ENCODE results near the gene EID2. TPM values are rescaled to one million over a fixed set of nuclear protein-coding genes. Genes with fewer than 3 reads are reported as not detected.

EID2 gene
- total and polyA plus RNA-seq, 4 donors = 8.0 to 13.0 (median 11.1) TPM

DNA sequence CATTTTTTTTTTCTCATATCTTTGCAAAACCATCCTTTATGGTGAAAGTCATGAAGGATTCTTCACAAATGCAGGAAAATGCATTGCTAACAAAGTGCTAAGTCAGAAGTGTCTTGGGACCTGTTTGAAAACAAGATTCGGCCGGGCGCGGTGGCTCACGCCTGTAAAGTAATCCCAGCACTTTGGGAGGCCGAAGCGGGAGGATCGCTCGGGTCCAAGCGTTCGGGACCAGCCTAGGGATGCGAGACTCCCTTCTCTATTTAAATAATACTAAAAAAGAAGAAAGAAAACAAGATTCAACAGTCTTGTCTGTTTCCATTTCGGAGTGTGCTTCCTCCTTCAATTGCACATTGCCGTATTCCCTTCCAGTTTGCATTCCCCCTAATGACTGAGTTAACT lies 8.1 kb downstream of the EID2 start:
- Histone ChIP-seq H3K4me1 (ENCODE audit: control insufficient read depth in 1 of 2, insufficient read depth in 2 of 2, low read length in 2 of 2) (no peaks in the 10 kb centered on the region), H3K36me3 (ENCODE audit: control insufficient read depth in 1 of 2, insufficient read depth in 2 of 2, low read length in 1 of 2) (no peaks in the 10 kb centered on the region), H3K4me3 (ENCODE audit: low read length in 2 of 2) (peak overlapping the region; percentile 77 to 95), H3K27me3 (ENCODE audit: control insufficient read depth in 1 of 2, insufficient read depth in 2 of 2, low read length in 1 of 2) (no peaks in the 10 kb centered on the region), H3K9me3 (ENCODE audit: control insufficient read depth, low read length) (no peaks in the 10 kb centered on the region), H3K27ac (ENCODE audit: low read depth in 1 of 2, low read length in 2 of 2) (no peak overlapping the region)
- 19 to 23% methylated on average over 14 of the region's 14 CpGs for WGBS, 2 donors
- ATAC-seq (ENCODE audit: low FRiP score) = no peak
- no peak for DNase-seq
- intact Hi-C loops (cut with DNase I) = loop anchor here (2.0 to 10.0 kb wide), 7 partner anchors 51 to 190 kb away; partner anchors contain the start of genes SAMD4B (in 2 of the 2), RPS16 (in 1 of the 2), SUPT5H (in 1 of the 2) and TIMM50 (in 1 of the 2)

DNA sequence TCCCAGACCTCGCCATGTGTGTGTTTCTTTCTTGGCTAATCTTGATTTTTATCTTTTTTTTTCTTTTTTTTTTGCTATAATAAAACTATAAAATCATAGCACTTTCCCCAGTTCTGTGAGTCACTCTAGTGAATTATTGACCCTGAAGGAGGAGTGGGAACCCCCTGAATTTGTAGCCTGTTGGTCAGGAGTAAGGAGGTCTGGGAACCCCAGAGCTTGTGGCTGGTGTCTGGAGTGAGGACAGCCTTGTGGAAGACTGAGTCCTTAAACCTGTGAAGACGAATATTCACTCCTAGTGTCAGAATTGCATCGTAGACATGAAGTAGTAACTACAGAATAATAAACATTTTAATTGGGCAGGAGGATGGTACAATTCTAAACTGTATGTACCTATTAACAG lies 14.8 kb downstream of the EID2 start:
- Histone ChIP-seq H3K27me3 (ENCODE audit: control insufficient read depth in 1 of 2, insufficient read depth in 2 of 2, low read length in 1 of 2) (no peaks in the 10 kb centered on the region), H3K4me3 (ENCODE audit: low read length in 2 of 2) (no peak overlapping the region), H3K9me3 (ENCODE audit: control insufficient read depth, low read length) (no peaks in the 10 kb centered on the region), H3K36me3 (ENCODE audit: control insufficient read depth in 1 of 2, insufficient read depth in 2 of 2, low read length in 1 of 2) (no peaks in the 10 kb centered on the region), H3K4me1 (ENCODE audit: control insufficient read depth in 1 of 2, insufficient read depth in 2 of 2, low read length in 2 of 2) (no peaks in the 10 kb centered on the region), H3K27ac (ENCODE audit: low read depth in 1 of 2, low read length in 2 of 2) (no peak overlapping the region)
- WGBS, 2 donors = 92 to 93% methylated on average over 3 of the region's 3 CpGs
- ATAC-seq (ENCODE audit: low FRiP score) (no peak), DNase-seq (peak in 1 of 2 donors; percentile 5)
- intact Hi-C loops (cut with DNase I) = no loop called here

DNA sequence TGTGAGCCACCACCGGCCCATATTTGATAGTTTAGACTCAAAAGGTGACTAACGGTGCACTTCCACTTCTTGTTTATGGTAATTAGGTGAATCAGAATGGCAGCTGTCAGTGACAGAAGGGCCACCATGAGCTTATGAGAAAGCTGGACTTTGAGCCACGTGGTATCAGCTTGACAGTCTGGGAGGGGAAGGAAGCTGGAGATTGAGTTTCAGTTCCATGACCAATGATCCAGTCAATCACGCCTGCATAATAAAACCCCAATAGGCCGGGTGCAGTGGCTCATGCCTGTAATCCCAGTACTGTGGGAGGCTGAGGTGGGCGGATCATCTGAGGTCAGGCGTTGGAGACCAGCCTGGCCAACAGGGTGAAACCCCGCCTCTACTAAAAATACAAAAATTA lies 15.5 kb downstream of the EID2 start:
- no peak for ATAC-seq (ENCODE audit: low FRiP score)

DNA sequence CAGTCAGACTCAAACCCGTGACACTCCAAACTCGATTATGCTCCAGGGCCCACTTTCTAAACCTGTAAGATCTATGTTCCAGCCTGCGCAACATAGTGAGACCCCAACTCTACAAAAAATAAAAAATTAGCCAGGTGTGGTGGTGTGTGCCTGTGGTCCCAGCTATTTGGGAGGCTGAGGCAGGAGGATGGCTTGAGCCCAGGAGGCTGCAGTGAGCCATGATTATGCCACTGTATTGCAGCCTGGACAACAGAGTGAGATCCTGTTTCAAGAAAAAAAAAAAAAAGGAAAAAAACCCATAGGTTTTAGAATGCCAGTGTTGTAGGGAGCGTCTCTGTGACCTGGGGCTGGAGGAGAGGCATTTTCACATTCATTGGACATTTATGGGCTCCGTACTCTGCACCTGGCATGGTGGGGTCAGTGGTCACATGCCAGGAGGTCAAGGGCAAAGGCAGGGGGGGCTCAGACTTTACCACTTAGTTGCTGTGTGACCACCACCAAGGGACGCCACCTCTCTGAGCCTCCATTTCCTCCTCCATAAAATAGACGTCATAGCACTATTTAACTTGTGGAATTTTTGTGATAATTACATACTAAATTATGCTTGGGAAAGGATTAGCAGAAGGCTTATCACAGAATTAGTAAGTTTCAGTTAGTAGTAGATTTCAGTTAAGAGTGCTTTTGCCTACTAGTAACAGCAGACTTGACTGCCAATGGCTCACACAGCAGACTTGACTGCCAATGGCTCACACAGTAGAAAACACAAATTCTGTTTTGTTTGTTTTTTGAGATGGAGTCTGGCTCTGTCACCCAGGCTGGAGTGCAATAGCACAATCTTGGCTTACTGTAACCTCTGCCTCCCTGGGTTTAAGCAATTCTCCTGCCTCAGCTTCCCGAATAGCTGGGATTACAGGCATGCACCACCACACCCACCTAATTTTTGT lies 19.1 kb downstream of the EID2 start:
- peak in 1 of 2 donors; percentile 33 for DNase-seq
- WGBS, 2 donors = 80 to 86% methylated on average over 8 of the region's 8 CpGs
- Histone ChIP-seq H3K36me3 (ENCODE audit: control insufficient read depth in 1 of 2, insufficient read depth in 2 of 2, low read length in 1 of 2) (no peaks in the 10 kb centered on the region), H3K4me1 (ENCODE audit: control insufficient read depth in 1 of 2, insufficient read depth in 2 of 2, low read length in 2 of 2) (no peaks in the 10 kb centered on the region), H3K4me3 (ENCODE audit: low read length in 2 of 2) (no peak overlapping the region), H3K27ac (ENCODE audit: low read depth in 1 of 2, low read length in 2 of 2) (no peak overlapping the region), H3K27me3 (ENCODE audit: control insufficient read depth in 1 of 2, insufficient read depth in 2 of 2, low read length in 1 of 2) (no peaks in the 10 kb centered on the region), H3K9me3 (ENCODE audit: control insufficient read depth, low read length) (no peaks in the 10 kb centered on the region)
- intact Hi-C loops (cut with DNase I) = no loop called here
- no peak for ATAC-seq (ENCODE audit: low FRiP score)

More for the DNA sequence above, 15.5 kb downstream of the EID2 start:
- Histone ChIP-seq H3K36me3 (ENCODE audit: control insufficient read depth in 1 of 2, insufficient read depth in 2 of 2, low read length in 1 of 2) (no peaks in the 10 kb centered on the region), H3K9me3 (ENCODE audit: control insufficient read depth, low read length) (no peaks in the 10 kb centered on the region), H3K27ac (ENCODE audit: low read depth in 1 of 2, low read length in 2 of 2) (no peak overlapping the region), H3K4me3 (ENCODE audit: low read length in 2 of 2) (no peak overlapping the region), H3K27me3 (ENCODE audit: control insufficient read depth in 1 of 2, insufficient read depth in 2 of 2, low read length in 1 of 2) (no peaks in the 10 kb centered on the region), H3K4me1 (ENCODE audit: control insufficient read depth in 1 of 2, insufficient read depth in 2 of 2, low read length in 2 of 2) (no peaks in the 10 kb centered on the region)
- 87 to 93% methylated on average over 8 of the region's 8 CpGs for WGBS, 2 donors
- intact Hi-C loops (cut with DNase I) = no loop called here
- peak; percentile 14 to 18 for DNase-seq

GRCh38 chr19:39518975-39519374 lies 21.0 kb downstream of the EID2 start:
- no peak for ATAC-seq (ENCODE audit: low FRiP score)
- H3K9me3 ChIP-seq (ENCODE audit: control insufficient read depth, low read length) = no peaks in the 10 kb centered on the region
- H3K27me3 ChIP-seq (ENCODE audit: control insufficient read depth in 1 of 2, insufficient read depth in 2 of 2, low read length in 1 of 2) = no peaks in the 10 kb centered on the region
- no peak overlapping the region for H3K27ac ChIP-seq (ENCODE audit: low read depth in 1 of 2, low read length in 2 of 2)
- 72 to 76% methylated on average over 9 of the region's 9 CpGs for WGBS, 2 donors
- DNase-seq = peak in 1 of 2 donors; percentile 14
- intact Hi-C loops (cut with DNase I) = no loop called here
- H3K4me3 ChIP-seq (ENCODE audit: low read length in 2 of 2) = no peak overlapping the region
- no peaks in the 10 kb centered on the region for H3K36me3 ChIP-seq (ENCODE audit: control insufficient read depth in 1 of 2, insufficient read depth in 2 of 2, low read length in 1 of 2)
- no peaks in the 10 kb centered on the region for H3K4me1 ChIP-seq (ENCODE audit: control insufficient read depth in 1 of 2, insufficient read depth in 2 of 2, low read length in 2 of 2)

GRCh38 chr19:39518458-39518857 lies 21.5 kb downstream of the EID2 start:
- Histone ChIP-seq H3K4me3 (ENCODE audit: low read length in 2 of 2) (no peak overlapping the region), H3K27me3 (ENCODE audit: control insufficient read depth in 1 of 2, insufficient read depth in 2 of 2, low read length in 1 of 2) (no peaks in the 10 kb centered on the region), H3K4me1 (ENCODE audit: control insufficient read depth in 1 of 2, insufficient read depth in 2 of 2, low read length in 2 of 2) (no peaks in the 10 kb centered on the region), H3K9me3 (ENCODE audit: control insufficient read depth, low read length) (no peaks in the 10 kb centered on the region), H3K36me3 (ENCODE audit: control insufficient read depth in 1 of 2, insufficient read depth in 2 of 2, low read length in 1 of 2) (no peaks in the 10 kb centered on the region), H3K27ac (ENCODE audit: low read depth in 1 of 2, low read length in 2 of 2) (no peak overlapping the region)
- intact Hi-C loops (cut with DNase I) = no loop called here
- peak in 1 of 2 donors; percentile 2 for DNase-seq
- 61 to 66% methylated on average over 5 of the region's 5 CpGs for WGBS, 2 donors
- no peak for ATAC-seq (ENCODE audit: low FRiP score)

- no peak overlapping the region for H3K27ac ChIP-seq (ENCODE audit: low read depth in 1 of 2, low read length in 2 of 2)
- ATAC-seq (ENCODE audit: low FRiP score) (no peak), DNase-seq (peak in 1 of 2 donors; percentile 12)
- no peaks in the 10 kb centered on the region for H3K27me3 ChIP-seq (ENCODE audit: control insufficient read depth in 1 of 2, insufficient read depth in 2 of 2, low read length in 1 of 2)
- H3K9me3 ChIP-seq (ENCODE audit: control insufficient read depth, low read length) = no peaks in the 10 kb centered on the region
- H3K36me3 ChIP-seq (ENCODE audit: control insufficient read depth in 1 of 2, insufficient read depth in 2 of 2, low read length in 1 of 2) = no peaks in the 10 kb centered on the region
- WGBS, 2 donors = 75 to 80% methylated on average over 3 of the region's 3 CpGs
- intact Hi-C loops (cut with DNase I) = no loop called here
- no peak overlapping the region for H3K4me3 ChIP-seq (ENCODE audit: low read length in 2 of 2)
- no peaks in the 10 kb centered on the region for H3K4me1 ChIP-seq (ENCODE audit: control insufficient read depth in 1 of 2, insufficient read depth in 2 of 2, low read length in 2 of 2)
Measured at GRCh38 chr19:39517432-39517831, 22.5 kb downstream of the EID2 start.

GRCh38 chr19:39516270-39516669 lies 23.7 kb downstream of the EID2 start:
- ATAC-seq (ENCODE audit: low FRiP score) (no peak), DNase-seq (peak in 1 of 2 donors; percentile 12)
- 36 to 39% methylated on average over 6 of the region's 6 CpGs for WGBS, 2 donors
- no peaks in the 10 kb centered on the region for H3K36me3 ChIP-seq (ENCODE audit: control insufficient read depth in 1 of 2, insufficient read depth in 2 of 2, low read length in 1 of 2)
- H3K27ac ChIP-seq (ENCODE audit: low read depth in 1 of 2, low read length in 2 of 2) = no peak overlapping the region
- no peaks in the 10 kb centered on the region for H3K27me3 ChIP-seq (ENCODE audit: control insufficient read depth in 1 of 2, insufficient read depth in 2 of 2, low read length in 1 of 2)
- H3K9me3 ChIP-seq (ENCODE audit: control insufficient read depth, low read length) = no peaks in the 10 kb centered on the region
- intact Hi-C loops (cut with DNase I) = no loop called here
- no peaks in the 10 kb centered on the region for H3K4me1 ChIP-seq (ENCODE audit: control insufficient read depth in 1 of 2, insufficient read depth in 2 of 2, low read length in 2 of 2)
- H3K4me3 ChIP-seq (ENCODE audit: low read length in 2 of 2) = no peak overlapping the region

Measured in aorta (tissue), 5 donors.